OCI-LY3 (cell line): Measurements from ENCODE around the gene GAK.

Experiments used
- CTCF ChIP-seq: fragments of 200-600, 300-600 bp; sonication (generic); IDR thresholded peaks from 2 replicates; pipeline ENCODE4 v1.5.1; 2014; ENCODE audit warnings: antibody characterized with exemption, low read length, low read depth
- EZH2phosphoT487 ChIP-seq: fragments of 200-600 bp; shearing (Covaris generic); IDR thresholded peaks from 2 replicates; pipeline ENCODE4 v1.6.1; 2018; ENCODE audit warnings: antibody characterized with exemption, mixed run types, low read depth

- TF ChIP-seq CTCF (no peak), EZH2phosphoT487 (no peak)
These were observed 51.3 kb downstream of the GAK start for GRCh38 chr4:880684-881405.
